COR-L47 (cell line): Measurements from ENCODE around the gene VAC14.
"Not testable (repeated sequence)": the region's sequence is repeated elsewhere in the genome, so short reads cannot be mapped to it uniquely, and the experiment has no call there.

Experiments
- DNase-seq: peaks from one replicate; lab custom pipeline; 2025; lab: John Stamatoyannopoulos, UW

The VAC14 gene

GRCh38 chr16:70800781-70801480 is at the start of gene VAC14:
Gene VAC14 (minus strand): TSS chr16:70801158. CDS start chr16:70800900, 258 bp downstream.
- DNase-seq, result peak; percentile 91

DNA sequence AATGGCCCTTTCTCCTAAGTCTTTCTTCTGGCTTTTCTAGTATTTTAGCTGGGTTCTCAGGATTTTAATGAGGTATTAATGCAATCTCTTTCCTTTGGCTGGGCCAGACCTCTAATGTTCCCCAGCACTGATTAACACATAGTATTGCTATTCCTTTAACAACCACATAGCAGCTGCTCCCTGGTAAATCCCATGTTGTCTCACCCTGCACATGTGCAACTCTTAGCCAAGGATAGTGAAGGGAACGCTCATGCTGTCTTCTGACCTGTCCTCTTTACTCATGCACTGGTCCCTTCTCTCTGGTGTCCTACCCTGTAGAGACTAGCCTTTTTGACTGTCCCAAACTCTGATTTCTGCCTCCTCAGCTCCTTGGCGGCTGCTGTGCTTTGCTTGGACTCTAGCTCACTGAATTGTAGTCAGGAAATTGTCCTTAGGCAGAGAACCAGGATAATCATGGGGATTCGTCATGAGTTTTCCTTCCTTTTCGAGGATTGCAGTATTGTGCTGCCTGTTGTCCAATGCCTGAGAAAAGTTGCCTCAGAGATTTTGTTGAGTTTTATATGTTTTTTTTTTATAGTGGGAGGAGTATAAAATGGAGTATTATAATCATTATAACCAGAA is 22.6 kb upstream of the VAC14 start:
- not testable (repeated sequence) for DNase-seq

DNA sequence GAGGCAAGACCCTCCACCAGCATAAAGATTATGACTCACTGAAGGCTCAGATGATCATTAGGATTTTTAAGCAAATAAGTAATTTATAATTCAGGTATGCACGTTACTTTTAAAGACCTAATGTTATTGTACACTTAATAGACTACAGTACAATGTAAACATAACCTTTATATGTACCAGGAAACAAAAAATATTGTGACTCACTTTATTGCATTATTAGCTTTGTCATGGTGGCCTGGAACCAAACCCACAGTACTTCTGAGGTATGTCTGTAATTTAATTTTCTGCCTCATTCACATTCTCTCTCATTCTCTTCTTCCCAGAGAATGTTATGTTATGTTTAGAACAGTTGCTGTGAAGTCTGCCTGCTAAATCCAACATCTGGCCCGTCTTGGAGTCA is 21.8 kb upstream of the VAC14 start:
- DNase-seq, result not testable (repeated sequence)

GRCh38 chr16:70818088-70818487 is 17.1 kb upstream of the VAC14 start:
- DNase-seq, result not testable (repeated sequence)

DNA sequence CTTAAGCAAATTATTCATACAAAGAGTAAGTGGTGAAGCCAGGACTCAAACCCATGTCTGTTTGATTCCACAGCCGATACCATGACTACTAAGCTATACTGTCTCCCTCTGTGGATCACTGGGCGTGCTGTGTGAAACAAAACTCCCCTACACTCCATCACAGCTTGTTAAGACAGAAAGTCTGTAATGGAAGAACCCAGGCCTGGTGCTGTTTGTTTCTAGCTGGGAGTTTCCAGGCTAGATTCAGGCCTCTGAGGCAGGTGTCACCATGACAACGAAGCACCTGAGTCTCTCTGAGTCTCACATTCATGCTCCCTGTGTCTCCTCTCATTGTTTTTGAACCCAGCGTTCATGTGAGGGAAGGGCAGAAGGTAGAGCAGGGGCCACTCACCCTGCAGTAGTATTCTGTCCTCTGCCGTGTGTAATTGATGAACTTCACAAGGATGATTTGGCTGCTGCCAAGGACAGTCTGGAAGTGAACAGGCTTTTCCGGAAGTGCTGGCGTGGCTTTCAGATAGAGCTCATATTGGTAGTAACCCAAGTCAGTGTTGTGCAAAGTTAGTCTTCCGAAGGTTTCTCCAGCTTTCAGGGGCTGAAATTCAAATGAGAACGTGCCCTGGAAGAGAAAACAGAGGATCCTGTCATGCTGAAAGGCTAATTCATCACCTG is 8.6 kb upstream of the VAC14 start:
- DNase-seq, result peak; percentile 33

DNA sequence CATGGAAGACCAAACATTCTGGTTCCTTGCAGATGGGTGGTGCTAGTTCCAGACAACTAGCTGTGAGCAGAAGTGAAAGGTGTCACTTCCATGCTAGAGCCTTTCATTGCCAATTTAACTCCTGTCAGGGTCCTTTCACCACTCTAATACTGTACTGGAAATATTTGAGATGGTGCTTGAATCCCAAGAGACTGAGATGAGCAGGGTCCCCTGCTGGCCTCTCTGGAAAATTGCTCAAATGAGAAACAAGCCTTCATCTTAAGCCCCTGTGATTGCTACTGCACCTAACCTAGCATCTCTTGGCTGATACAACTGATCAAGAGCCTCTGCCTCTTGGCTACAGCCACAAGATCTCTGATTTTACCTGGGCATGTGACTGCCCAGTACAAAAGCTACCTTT is 7.4 kb upstream of the VAC14 start:
- DNase-seq, result no peak

DNA sequence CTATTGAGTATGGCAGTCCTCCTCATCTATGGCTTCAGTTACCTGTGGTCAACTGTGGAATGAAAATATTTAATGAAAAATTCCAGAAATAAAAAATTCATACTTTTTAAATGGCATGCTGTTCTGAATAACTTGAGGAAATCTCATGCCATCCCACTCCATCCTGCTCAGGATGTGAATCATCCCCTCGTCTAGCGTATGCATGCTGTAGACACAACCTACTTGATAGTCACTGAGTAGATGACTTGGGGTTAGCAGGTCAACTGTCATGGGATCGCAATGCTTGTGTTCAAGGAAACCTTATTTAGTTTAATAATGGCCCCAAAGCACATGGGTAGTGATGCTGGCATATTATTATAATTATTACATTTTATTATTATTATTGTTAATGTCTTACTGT is 4.8 kb upstream of the VAC14 start:
- DNase-seq, result no peak

GRCh38 chr16:70805380-70805779 is 4.4 kb upstream of the VAC14 start:
- DNase-seq, result no peak

- no peak for DNase-seq
Measured at GRCh38 chr16:70804734-70805169, 3.8 kb upstream of the VAC14 start.

DNA sequence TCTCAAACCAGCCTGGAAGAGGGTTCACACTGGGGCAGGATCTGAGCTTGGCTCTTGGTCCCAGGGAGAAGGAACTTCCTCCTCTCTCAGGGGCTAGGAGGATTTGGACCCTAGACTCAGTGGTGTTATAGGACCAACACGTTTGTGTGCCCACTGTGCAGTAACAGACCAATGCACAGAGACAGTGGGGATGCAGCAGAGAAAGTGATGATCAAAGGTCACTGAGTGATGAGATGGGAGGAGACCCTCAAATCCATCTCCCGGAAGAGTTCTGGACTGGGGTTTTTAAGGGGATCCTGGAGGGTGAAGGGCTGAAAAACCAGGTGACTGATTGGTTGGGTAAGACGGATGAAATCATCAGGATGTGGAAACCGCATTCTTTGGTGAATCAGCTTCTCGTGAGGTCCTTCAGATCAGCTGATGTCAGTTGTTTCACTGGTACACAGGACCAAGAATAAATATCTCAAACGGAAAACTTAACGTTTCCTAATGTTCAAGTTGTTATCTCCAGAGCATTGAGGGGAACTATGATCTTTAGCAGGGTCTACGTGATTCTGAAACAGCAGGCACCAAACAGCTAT is 3.3 kb upstream of the VAC14 start:
- no peak for DNase-seq

DNA sequence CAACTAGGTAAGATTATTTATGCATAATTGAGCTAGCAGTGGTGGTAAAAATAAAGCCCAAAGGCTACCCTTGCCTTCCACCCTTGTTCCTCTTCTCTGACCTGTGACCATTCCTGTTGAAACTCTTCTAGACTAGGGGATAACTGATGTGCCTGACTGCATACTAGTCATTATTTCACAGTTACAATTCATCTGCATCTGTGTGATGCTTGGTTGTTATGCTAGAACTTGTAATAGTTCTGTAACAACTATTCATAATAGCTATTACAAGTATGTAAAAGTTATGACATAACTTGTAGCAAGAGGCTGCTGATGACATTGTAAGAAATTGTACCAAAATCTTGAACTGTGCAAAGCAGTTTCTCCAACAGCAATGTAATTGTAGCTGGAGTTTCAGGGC is 2.4 kb upstream of the VAC14 start:
- no peak for DNase-seq

DNA sequence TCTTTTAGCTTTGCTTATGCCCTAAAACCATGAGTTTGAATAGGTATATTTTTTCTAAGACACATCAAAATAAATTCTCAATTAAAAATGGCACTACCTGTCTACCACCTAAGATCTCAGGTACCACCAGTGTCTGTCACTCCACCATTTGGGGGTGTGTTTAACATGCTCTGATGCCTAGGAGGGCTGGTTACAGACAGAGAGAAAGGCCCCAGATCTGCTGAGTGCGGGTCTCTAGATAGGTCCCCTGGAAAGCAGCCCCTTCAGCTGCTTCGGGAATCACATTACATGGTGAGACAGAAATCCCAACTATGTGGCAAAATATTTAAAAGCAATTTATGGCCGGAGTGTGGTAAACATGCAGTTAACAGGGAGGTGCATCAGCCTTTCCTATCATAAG is 653 bp upstream of the VAC14 start:
- no peak for DNase-seq

DNA sequence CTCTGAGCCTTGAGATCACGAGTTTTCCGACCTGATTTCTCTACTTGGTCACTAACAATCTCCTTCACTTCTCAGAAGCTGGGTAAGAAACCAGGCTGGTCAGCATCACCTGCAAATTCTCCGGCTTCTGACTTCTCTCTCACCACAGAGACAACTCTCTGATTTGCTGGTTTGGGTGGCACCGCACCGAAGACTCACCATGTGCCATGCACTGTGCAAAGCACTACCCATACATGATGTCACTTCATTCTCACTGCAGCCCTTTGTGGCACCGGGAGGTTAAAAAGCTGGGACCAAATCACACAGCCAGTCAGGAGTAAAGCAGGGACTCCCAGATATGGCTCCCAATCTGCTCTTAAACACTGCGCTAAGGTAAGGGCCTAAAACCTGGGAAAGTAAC is 647 bp downstream of the VAC14 start:
- DNase-seq, result no peak

DNA sequence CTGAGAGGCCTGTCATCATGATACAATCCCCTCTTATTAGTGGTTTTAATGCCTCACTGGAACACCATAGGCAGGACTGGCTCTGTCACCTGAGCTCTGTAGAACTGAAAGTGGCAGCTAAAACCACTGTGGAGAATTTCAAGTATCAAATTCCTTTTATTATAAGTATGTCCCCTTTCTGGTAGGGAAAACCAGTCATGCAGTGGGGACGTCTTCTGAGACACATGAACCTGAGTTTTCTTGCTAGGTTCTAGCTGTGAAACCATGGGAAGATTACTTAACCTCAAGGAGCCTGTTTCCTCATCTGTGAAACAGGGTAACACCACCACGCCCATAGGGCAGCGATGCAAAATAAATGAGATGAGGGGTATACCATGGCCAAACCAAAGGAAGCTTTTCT is 4.7 kb downstream of the VAC14 start:
- DNase-seq, result no peak

- DNase-seq, result no peak
Measured at GRCh38 chr16:70795296-70795912, 5.6 kb downstream of the VAC14 start.

DNA sequence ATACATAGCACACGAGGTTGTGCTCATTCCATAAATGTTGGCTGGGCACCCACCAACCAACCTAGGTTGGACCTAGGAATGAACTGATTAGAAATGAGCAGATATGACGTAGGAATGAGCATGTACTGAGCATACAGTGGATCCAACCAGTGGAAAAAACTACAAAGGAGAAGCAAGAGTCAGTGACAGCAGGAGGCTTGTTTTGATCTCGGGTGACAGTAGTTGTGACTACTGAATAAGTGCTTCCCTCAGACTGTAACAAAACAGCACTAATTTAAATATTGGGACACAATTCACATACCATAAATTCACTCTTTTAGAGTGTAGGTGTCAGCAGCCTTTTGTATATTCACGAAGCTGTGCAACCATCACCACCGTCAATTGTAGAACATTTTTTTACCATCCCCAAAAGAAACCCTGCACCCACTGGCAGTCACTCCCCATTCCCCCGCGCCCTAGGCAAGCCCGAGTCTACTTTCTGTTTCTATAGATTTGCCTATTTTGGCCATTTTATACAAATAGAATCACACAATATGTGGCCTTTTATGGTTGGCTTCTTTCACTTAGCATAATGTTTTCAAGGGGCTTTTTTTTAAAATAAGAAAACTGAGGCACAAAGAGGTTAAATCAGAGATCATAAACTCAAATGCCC is 7.0 kb downstream of the VAC14 start:
- DNase-seq, result no peak

DNA sequence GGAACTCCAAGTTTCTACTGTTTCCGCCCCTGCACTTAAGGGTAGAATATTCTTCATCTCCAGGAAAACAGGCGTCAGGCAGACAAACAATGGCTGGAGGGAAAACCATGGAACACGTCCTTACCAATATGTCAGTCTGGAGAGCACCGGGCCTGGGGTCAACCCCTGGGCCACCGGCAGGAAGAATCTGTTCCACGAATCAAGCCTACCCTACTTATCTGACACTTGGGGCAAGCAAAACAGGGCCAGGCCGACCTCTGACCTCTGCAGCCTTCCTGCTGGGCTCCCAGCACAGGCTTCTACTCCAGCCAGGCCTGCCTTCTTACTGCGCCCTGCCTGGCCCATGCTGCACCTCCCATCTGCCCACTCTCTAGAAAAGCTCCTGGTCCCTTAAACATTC is 10.1 kb downstream of the VAC14 start:
- no peak for DNase-seq

- DNase-seq, result no peak
Measured at GRCh38 chr16:70789595-70790447, 11.1 kb downstream of the VAC14 start.

GRCh38 chr16:70788668-70789594 is 12.0 kb downstream of the VAC14 start:
- no peak for DNase-seq
